ENCODE results near the gene KIF16B.

DNA sequence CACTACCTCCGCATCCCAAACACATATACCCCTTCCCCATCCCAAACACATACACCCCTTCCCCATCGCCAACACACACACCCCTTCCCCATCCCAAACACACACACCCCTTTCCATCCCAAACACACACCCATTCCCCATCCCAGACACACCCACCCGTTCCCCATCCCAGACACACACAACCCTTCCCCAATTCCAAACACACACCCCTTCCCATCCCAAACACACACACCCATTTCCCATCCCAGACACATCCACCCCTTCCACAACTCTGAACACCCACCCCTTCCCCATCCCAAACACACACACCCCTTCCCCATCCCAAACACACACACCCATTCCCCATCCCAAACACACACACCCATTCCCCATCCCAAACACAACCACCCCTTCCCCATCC is 314.5 kb downstream of the KIF16B start:
- TF ChIP-seq NR1H2 (CRISPR knock-in tag; IDR thresholded peaks at IDR 0.05) (no peak), CTCF (IDR thresholded peaks at IDR 0.05) (no peak), ATF2 (CRISPR knock-in tag; IDR thresholded peaks at IDR 0.05; ENCODE audit: borderline replicate concordance, low read depth) (no peak)

Data from WTC11 (cell line).